ENCODE data around the gene KRTAP4-5. TPM values are rescaled to one million over a fixed set of nuclear protein-coding genes. Genes with fewer than 3 reads are reported as not detected.

The KRTAP4-5 gene
- total RNA-seq, 3 donors from 2014 or later (not counting 1 experiment from before 2014, with no cell fraction given), result not detected

DNA sequence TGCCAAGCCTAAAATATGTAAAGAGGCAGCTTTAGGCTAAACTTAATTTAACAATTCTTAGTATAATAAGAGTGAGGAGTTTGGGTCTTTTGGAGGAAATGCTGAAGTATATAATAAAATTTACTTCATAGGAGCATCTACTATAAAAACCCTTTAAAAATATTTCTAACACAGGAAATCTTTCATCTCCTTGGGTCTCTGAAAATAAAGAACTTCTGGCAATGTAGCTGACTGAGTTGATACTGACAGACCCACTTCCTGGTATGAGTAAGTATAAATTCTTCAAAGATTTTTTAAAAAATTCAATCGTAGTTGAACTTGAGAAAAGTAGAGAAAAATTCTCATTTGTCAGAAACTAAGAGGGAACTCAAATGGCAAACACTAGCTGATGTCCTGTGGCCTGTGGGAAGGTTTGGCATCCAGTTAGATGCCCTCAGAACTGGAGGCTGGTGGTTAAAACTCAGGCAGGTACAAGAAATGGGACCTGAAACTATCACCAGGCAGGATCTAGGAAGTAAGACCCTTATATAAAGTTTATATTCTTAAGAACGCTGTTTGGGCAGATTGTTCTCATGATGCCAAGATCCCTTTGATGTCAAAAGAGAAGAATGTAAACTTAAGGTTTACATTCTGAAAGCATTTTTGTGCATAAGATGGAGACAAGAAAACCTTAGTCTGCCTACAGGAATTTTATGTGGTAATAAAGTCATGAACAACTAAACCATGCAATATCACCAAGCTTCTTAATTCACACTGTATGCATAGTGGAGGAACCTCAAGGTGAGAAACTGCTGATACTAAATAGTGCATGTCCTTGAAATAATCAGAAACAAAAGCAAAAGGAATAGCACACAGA is 15.5 kb downstream of the KRTAP4-5 start:
- H3K27ac ChIP-seq (ENCODE audit: low read length), result no peak overlapping the region
- no peaks in the 10 kb centered on the region for H3K36me3 ChIP-seq (ENCODE audit: control insufficient read depth, insufficient read depth, low read length)
- no peak overlapping the region for H3K4me3 ChIP-seq (ENCODE audit: low read length)
- Mint-ChIP-seq H3K4me3 (no peak overlapping the region), H3K9me3 (no peaks in the 10 kb centered on the region), H3K27ac (no peak overlapping the region), H3K4me1 (no peaks in the 10 kb centered on the region), H3K27me3 (ENCODE audit: low read depth in 2 of 2) (peaks cover 8 to 11% of the 10 kb centered on the region in 2 donors), H3K36me3 (no peaks in the 10 kb centered on the region)
- DNase-seq (peak in 1 of 2 donors; percentile 29), ATAC-seq (no peak)
- no peaks in the 10 kb centered on the region for H3K4me1 ChIP-seq (ENCODE audit: control insufficient read depth, insufficient read depth, low read length)
- TF ChIP-seq, protein P1, sequence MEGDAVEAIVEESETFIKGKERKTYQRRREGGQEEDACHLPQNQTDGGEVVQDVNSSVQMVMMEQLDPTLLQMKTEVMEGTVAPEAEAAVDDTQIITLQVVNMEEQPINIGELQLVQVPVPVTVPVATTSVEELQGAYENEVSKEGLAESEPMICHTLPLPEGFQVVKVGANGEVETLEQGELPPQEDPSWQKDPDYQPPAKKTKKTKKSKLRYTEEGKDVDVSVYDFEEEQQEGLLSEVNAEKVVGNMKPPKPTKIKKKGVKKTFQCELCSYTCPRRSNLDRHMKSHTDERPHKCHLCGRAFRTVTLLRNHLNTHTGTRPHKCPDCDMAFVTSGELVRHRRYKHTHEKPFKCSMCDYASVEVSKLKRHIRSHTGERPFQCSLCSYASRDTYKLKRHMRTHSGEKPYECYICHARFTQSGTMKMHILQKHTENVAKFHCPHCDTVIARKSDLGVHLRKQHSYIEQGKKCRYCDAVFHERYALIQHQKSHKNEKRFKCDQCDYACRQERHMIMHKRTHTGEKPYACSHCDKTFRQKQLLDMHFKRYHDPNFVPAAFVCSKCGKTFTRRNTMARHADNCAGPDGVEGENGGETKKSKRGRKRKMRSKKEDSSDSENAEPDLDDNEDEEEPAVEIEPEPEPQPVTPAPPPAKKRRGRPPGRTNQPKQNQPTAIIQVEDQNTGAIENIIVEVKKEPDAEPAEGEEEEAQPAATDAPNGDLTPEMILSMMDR (IDR thresholded peaks at IDR 0.05), result no peak
- 11% methylated on average over 2 of the region's 2 CpGs for WGBS (ENCODE audit: insufficient coverage)
- intact Hi-C loops (cut with micrococcal nuclease), result loop anchor here (5.0 kb wide), 1 partner anchor 42 kb away; no protein-coding TSS in a partner anchor
- H3K9me3 ChIP-seq (ENCODE audit: control insufficient read depth, insufficient read depth, low read length), result no peaks in the 10 kb centered on the region
- no peaks in the 10 kb centered on the region for H3K27me3 ChIP-seq (ENCODE audit: control insufficient read depth, insufficient read depth, low read length)

DNA sequence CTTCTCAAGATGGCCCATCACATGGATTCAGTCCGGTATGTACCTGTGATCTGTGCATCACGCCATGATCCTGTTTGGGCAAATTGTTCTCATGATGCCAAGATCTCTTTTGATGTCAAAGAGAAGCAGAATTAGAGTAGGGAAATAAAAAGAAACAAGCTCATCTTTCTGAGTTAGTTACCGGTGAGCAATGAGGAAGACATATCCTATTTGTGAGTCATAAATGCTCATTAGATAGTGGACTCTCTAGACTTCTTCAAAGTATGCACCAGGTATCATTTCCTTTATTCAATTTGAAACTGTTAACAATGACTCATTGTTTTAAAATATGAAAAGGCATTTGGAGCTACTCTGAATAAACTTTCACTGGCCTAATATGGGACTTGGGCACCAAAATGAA is 17.6 kb downstream of the KRTAP4-5 start:
- Histone ChIP-seq H3K27me3 (ENCODE audit: control insufficient read depth, insufficient read depth, low read length) (no peaks in the 10 kb centered on the region), H3K9me3 (ENCODE audit: control insufficient read depth, insufficient read depth, low read length) (no peaks in the 10 kb centered on the region), H3K4me3 (ENCODE audit: low read length) (no peak overlapping the region), H3K27ac (ENCODE audit: low read length) (no peak overlapping the region), H3K4me1 (ENCODE audit: control insufficient read depth, insufficient read depth, low read length) (no peaks in the 10 kb centered on the region), H3K36me3 (ENCODE audit: control insufficient read depth, insufficient read depth, low read length) (no peaks in the 10 kb centered on the region)
- intact Hi-C loops (cut with micrococcal nuclease), result loop anchor here (5.0 kb wide), 1 partner anchor 40 kb away; no protein-coding TSS in a partner anchor
- H3K9me3 Mint-ChIP-seq, result no peaks in the 10 kb centered on the region
- H3K4me3 Mint-ChIP-seq, result no peak overlapping the region
- H3K27me3 Mint-ChIP-seq (ENCODE audit: low read depth in 2 of 2), result peaks cover 11% of the 10 kb centered on the region in 2 donors
- no peaks in the 10 kb centered on the region for H3K4me1 Mint-ChIP-seq
- TF ChIP-seq, protein P1 (IDR thresholded peaks at IDR 0.05), result no peak
- no peaks in the 10 kb centered on the region for H3K36me3 Mint-ChIP-seq
- DNase-seq (no peak), ATAC-seq (no peak)
- 79% methylated on average over 3 of the region's 3 CpGs for WGBS (ENCODE audit: insufficient coverage)
- H3K27ac Mint-ChIP-seq, result no peak overlapping the region

DNA sequence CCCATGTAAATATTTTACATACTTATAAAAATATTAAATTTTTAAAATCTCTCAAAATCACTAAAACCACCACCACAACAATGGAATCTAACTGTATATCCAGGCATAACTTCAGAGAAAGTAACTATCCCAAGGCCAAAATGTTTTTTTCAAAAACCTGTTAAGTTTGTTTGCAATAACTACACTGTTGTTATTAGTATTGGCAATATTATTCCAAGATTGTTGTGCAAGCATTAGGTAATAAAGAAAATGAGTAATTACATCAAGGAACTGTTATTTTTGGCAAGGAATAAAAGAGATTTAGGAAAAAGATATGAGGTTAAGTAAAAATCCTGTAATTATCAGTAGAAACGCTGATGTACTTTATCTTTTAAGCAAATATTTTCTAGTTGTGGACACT is 22.3 kb downstream of the KRTAP4-5 start:
- peaks cover 6% of the 10 kb centered on the region for H3K27me3 ChIP-seq (ENCODE audit: control insufficient read depth, insufficient read depth, low read length)
- no peaks in the 10 kb centered on the region for H3K9me3 Mint-ChIP-seq
- H3K4me1 ChIP-seq (ENCODE audit: control insufficient read depth, insufficient read depth, low read length), result peaks cover 15% of the 10 kb centered on the region
- peaks cover 19 to 40% of the 10 kb centered on the region in 2 donors for H3K27me3 Mint-ChIP-seq (ENCODE audit: low read depth in 2 of 2)
- intact Hi-C loops (cut with micrococcal nuclease), result no loop called here
- ATAC-seq (no peak), DNase-seq (no peak)
- peaks cover 0 to 5% of the 10 kb centered on the region in 2 donors for H3K4me1 Mint-ChIP-seq
- H3K4me3 ChIP-seq (ENCODE audit: low read length), result no peak overlapping the region
- no peak overlapping the region for H3K27ac Mint-ChIP-seq
- no peak overlapping the region for H3K27ac ChIP-seq (ENCODE audit: low read length)
- TF ChIP-seq, protein P1 (IDR thresholded peaks at IDR 0.05), result no peak
- no peak overlapping the region for H3K4me3 Mint-ChIP-seq
- no CpG with 5 or more reads among the region's 1 CpG for WGBS (ENCODE audit: insufficient coverage)
- no peaks in the 10 kb centered on the region for H3K9me3 ChIP-seq (ENCODE audit: control insufficient read depth, insufficient read depth, low read length)
- H3K36me3 Mint-ChIP-seq, result no peaks in the 10 kb centered on the region
- H3K36me3 ChIP-seq (ENCODE audit: control insufficient read depth, insufficient read depth, low read length), result no peaks in the 10 kb centered on the region

Data from natural killer cell (primary cell).